WTC11 (cell line): Measurements from ENCODE around the gene MMP17.

Experiments
- ATF1 ChIP-seq: sonication (generic); formaldehyde crosslinking; IDR thresholded peaks from 2 replicates; pipeline ENCODE4 v1.8.1; 2023; ENCODE audit warnings: mild to moderate bottlenecking, moderate library complexity, missing genetic modification reagents
- ETV6 ChIP-seq: sonication (generic); formaldehyde crosslinking; IDR thresholded peaks from 2 replicates; pipeline ENCODE4 v1.8.1; 2022; ENCODE audit warnings: mild to moderate bottlenecking, missing genetic modification reagents
- FOXP4 ChIP-seq: sonication (generic); formaldehyde crosslinking; IDR thresholded peaks from 2 replicates; pipeline ENCODE4 v1.8.0; 2022; ENCODE audit warnings: mild to moderate bottlenecking, missing genetic modification reagents
- MAX ChIP-seq: sonication (generic); formaldehyde crosslinking; IDR thresholded peaks from 2 replicates; pipeline ENCODE4 v1.8.0; 2022; ENCODE audit warnings: mild to moderate bottlenecking, missing genetic modification reagents
- TF ChIP-seq, protein P1 (sequence below): sonication (generic); formaldehyde crosslinking; conservative IDR thresholded peaks from 2 replicates; pipeline ENCODE4 v1.8.1; 2022; ENCODE audit warnings: mild to moderate bottlenecking, missing genetic modification reagents
- TF ChIP-seq, protein P2 (sequence below): sonication (generic); formaldehyde crosslinking; IDR thresholded peaks from 2 replicates; pipeline ENCODE4 v1.8.0; 2023; ENCODE audit warnings: missing genetic modification reagents
- TF ChIP-seq, protein P3 (sequence below): fragments of 200-600 bp; IDR thresholded peaks from 2 replicates; pipeline ENCODE4 v1.8.0; 2022; ENCODE audit warnings: antibody characterized with exemption

DNA sequence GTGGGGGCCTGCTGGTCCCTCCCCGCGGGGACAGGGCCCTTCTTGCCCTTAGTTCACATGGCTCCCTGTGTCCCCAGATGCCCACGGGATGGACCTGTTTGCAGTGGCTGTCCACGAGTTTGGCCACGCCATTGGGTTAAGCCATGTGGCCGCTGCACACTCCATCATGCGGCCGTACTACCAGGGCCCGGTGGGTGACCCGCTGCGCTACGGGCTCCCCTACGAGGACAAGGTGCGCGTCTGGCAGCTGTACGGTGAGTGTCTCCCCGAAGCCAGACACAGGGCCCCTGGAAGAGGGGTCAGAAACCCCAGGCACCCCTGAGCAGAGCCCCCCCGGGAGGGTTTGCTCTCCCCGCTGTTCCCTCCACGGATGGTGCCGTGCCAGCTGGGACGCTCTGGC lies 13.4 kb downstream of the MMP17 start:
- TF ChIP-seq MAX (CRISPR knock-in tag) (no peak), ETV6 (CRISPR knock-in tag) (no peak), ATF1 (CRISPR knock-in tag) (no peak), FOXP4 (CRISPR knock-in tag) (no peak)
- TF ChIP-seq, protein P1, sequence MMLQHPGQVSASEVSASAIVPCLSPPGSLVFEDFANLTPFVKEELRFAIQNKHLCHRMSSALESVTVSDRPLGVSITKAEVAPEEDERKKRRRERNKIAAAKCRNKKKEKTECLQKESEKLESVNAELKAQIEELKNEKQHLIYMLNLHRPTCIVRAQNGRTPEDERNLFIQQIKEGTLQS (CRISPR knock-in tag): no peak
- TF ChIP-seq, protein P2, sequence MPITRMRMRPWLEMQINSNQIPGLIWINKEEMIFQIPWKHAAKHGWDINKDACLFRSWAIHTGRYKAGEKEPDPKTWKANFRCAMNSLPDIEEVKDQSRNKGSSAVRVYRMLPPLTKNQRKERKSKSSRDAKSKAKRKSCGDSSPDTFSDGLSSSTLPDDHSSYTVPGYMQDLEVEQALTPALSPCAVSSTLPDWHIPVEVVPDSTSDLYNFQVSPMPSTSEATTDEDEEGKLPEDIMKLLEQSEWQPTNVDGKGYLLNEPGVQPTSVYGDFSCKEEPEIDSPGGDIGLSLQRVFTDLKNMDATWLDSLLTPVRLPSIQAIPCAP (CRISPR knock-in tag): no peak
- TF ChIP-seq, protein P3, sequence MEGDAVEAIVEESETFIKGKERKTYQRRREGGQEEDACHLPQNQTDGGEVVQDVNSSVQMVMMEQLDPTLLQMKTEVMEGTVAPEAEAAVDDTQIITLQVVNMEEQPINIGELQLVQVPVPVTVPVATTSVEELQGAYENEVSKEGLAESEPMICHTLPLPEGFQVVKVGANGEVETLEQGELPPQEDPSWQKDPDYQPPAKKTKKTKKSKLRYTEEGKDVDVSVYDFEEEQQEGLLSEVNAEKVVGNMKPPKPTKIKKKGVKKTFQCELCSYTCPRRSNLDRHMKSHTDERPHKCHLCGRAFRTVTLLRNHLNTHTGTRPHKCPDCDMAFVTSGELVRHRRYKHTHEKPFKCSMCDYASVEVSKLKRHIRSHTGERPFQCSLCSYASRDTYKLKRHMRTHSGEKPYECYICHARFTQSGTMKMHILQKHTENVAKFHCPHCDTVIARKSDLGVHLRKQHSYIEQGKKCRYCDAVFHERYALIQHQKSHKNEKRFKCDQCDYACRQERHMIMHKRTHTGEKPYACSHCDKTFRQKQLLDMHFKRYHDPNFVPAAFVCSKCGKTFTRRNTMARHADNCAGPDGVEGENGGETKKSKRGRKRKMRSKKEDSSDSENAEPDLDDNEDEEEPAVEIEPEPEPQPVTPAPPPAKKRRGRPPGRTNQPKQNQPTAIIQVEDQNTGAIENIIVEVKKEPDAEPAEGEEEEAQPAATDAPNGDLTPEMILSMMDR: no peak
